ENCODE measurements around the gene LUM.
"Not testable (repeated sequence)": the region's sequence is repeated elsewhere in the genome, so short reads cannot be mapped to it uniquely, and the experiment has no call there.

The LUM gene

DNA sequence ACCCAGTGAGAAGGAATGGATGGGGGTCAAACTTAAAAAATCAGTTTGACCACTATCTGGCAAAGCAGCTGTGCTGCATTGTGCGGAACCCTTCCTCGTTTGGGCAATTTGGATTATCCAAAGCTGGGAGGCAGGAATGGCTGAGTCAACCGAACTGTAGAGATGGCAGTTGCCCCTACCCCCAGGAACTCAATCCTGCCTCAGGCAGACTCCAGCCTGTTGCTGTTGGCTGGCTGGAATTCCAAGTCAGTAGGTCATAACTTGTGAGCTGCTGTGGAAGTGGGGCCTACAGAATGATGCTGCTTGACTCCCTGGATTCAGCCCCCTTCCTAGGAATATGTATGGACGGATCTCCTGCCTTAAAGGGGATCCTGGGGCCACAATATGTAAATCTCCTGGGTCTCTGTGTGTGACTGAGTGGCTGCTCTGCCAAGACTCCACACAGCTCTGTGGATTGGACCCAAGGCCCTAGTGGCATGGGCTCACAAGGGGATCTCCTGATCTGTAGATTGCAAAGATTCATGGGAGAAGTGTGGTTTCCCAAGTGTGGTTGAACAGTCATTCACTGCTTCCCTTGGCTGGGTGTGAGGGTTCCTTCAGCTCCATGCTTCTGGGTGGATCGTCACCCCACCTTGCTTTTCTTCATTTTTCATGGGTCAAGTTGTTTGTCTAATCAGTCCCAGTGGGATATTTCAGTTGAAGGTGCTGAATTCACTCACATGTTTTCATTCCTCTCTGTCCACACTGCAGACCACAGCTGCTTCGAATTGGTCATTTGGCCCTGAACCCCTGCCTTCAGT is 19.2 kb downstream of the LUM start:
- no peaks in the 10 kb centered on the region for H3K79me2 ChIP-seq
- no peaks in the 10 kb centered on the region for H3K9me3 ChIP-seq (ENCODE audit: control insufficient read depth, low read length)
- H3K27ac ChIP-seq = no peak overlapping the region
- TF ChIP-seq, protein P1, sequence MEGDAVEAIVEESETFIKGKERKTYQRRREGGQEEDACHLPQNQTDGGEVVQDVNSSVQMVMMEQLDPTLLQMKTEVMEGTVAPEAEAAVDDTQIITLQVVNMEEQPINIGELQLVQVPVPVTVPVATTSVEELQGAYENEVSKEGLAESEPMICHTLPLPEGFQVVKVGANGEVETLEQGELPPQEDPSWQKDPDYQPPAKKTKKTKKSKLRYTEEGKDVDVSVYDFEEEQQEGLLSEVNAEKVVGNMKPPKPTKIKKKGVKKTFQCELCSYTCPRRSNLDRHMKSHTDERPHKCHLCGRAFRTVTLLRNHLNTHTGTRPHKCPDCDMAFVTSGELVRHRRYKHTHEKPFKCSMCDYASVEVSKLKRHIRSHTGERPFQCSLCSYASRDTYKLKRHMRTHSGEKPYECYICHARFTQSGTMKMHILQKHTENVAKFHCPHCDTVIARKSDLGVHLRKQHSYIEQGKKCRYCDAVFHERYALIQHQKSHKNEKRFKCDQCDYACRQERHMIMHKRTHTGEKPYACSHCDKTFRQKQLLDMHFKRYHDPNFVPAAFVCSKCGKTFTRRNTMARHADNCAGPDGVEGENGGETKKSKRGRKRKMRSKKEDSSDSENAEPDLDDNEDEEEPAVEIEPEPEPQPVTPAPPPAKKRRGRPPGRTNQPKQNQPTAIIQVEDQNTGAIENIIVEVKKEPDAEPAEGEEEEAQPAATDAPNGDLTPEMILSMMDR (IDR thresholded peaks at IDR 0.05) = no peak
- H3K4me3 ChIP-seq (ENCODE audit: low read depth, low read length) = no peak overlapping the region
- no peak overlapping the region for H3K9ac ChIP-seq
- no peak overlapping the region for H2AFZ ChIP-seq
- no peaks in the 10 kb centered on the region for H3K4me1 ChIP-seq
- H3K4me2 ChIP-seq (ENCODE audit: low read length) = no peak overlapping the region
- H3K27me3 ChIP-seq (ENCODE audit: control insufficient read depth, insufficient read depth, low read length) = no peaks in the 10 kb centered on the region
- no peaks in the 10 kb centered on the region for H3K36me3 ChIP-seq (ENCODE audit: control insufficient read depth, insufficient read depth, low read length)

DNA sequence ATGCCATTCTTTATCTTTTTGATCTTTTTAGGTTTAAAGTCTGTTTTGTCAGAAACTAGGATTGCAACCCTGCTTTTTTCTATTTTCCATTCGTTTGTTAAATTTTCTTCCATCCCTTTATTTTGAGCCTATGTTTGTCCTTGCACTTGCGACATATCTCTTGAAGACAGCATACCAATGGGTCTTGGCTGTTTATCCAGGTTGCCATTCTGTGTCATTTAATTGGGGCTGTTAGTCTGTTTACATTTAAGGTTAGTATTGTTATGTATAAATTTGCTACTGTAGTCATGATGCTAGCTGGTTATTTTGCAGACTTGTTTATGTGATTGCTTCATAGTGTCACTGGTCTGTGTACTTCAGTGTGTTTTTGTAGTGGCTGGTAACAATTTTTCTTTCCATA is 21.3 kb downstream of the LUM start:
- not testable (repeated sequence) for H3K9ac ChIP-seq; H3K36me3 ChIP-seq (ENCODE audit: control insufficient read depth, insufficient read depth, low read length); H3K4me1 ChIP-seq; H3K4me2 ChIP-seq (ENCODE audit: low read length); H3K9me3 ChIP-seq (ENCODE audit: control insufficient read depth, low read length); H3K27me3 ChIP-seq (ENCODE audit: control insufficient read depth, insufficient read depth, low read length); H2AFZ ChIP-seq; H3K27ac ChIP-seq; H3K4me3 ChIP-seq (ENCODE audit: low read depth, low read length); H3K79me2 ChIP-seq

DNA sequence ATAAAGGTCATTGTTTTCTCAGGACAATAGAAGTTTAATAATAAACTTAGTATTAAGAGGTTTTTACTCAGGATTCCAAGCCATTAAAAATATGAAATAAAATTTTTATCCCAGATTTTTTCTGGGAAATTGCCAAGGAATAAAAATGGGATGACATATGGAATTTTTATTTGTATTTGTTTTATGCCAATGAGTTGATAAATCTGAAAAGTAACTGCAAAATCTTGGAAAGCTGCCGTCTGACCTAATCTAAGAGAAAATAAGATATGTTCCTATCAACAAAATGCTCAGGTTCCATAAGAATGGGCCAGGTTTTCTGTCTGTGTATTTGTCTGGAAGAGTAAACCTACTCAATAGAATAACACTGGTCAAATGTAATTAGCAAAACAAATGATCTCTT is 31.3 kb downstream of the LUM start:
- Histone ChIP-seq H3K9me3 (ENCODE audit: control insufficient read depth, low read length) (no peaks in the 10 kb centered on the region), H3K27ac (no peak overlapping the region), H3K36me3 (ENCODE audit: control insufficient read depth, insufficient read depth, low read length) (no peaks in the 10 kb centered on the region), H3K27me3 (ENCODE audit: control insufficient read depth, insufficient read depth, low read length) (no peaks in the 10 kb centered on the region), H3K4me2 (ENCODE audit: low read length) (no peak overlapping the region), H2AFZ (no peak overlapping the region), H3K9ac (no peak overlapping the region), H3K4me1 (no peaks in the 10 kb centered on the region), H3K4me3 (ENCODE audit: low read depth, low read length) (no peak overlapping the region), H3K79me2 (no peaks in the 10 kb centered on the region)
- TF ChIP-seq, protein P1 (IDR thresholded peaks at IDR 0.05) = no peak

DNA sequence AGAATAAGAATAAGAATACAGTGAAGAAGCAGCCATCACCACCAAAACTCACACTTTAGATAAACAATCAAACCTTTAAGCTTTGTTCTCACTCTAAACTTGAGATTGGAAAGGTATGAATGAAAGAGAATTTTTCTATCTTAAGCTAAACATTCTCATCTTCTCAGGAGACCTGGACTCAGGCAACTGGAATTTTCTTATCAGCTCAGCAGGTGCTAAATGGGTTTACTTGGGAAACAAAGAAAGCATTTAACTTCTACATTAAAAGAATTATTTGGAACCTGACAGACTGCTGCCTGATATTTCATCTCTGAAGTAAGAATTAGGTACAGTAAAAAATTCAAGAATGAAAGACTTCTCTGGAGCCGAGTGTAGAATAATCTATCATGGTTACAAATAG is 32.8 kb downstream of the LUM start:
- H3K27me3 ChIP-seq (ENCODE audit: control insufficient read depth, insufficient read depth, low read length) = no peaks in the 10 kb centered on the region
- no peak overlapping the region for H3K4me2 ChIP-seq (ENCODE audit: low read length)
- no peak overlapping the region for H3K27ac ChIP-seq
- TF ChIP-seq, protein P1 (IDR thresholded peaks at IDR 0.05) = no peak
- no peak overlapping the region for H3K9ac ChIP-seq
- no peaks in the 10 kb centered on the region for H3K9me3 ChIP-seq (ENCODE audit: control insufficient read depth, low read length)
- H2AFZ ChIP-seq = no peak overlapping the region
- no peak overlapping the region for H3K4me3 ChIP-seq (ENCODE audit: low read depth, low read length)
- no peaks in the 10 kb centered on the region for H3K79me2 ChIP-seq
- no peaks in the 10 kb centered on the region for H3K4me1 ChIP-seq
- no peaks in the 10 kb centered on the region for H3K36me3 ChIP-seq (ENCODE audit: control insufficient read depth, insufficient read depth, low read length)

DNA sequence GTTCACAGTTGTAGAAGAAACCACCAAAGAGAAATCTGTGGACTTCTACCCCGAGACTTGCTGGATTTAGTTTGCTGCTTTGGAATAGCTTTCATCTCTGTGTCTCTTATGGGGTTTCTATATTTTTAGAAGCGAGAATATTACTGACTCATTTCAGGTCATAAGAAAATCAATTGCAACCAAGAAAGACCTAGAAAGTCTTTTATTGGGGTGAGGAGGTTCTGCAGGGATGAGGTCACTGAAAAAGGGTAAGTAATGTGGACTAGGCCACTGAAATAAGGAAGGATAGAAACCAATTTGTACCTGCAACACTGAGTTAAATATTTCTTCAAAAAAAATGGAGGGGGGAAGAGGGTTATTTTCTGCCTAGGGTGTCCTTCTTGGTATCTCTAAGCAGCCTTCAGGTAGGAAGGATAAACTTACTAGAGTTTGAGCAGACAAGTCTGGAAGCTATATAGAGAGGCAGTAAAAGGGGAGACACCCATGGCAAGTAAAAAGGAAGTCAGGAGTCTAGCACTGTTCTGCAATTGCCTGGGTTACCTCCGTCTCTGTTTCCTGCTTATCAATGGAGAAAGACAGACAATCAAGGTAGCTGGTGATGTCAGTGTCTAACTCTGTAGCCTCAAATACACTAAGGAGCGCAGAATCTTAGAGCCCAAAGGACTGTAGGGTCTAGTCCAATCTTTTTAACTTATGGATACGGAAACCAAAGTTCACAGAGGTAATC is 33.9 kb downstream of the LUM start:
- no peaks in the 10 kb centered on the region for H3K9me3 ChIP-seq (ENCODE audit: control insufficient read depth, low read length)
- no peaks in the 10 kb centered on the region for H3K27me3 ChIP-seq (ENCODE audit: control insufficient read depth, insufficient read depth, low read length)
- H3K79me2 ChIP-seq = no peaks in the 10 kb centered on the region
- no peak overlapping the region for H3K27ac ChIP-seq
- TF ChIP-seq, protein P1 (IDR thresholded peaks at IDR 0.05) = no peak
- no peak overlapping the region for H2AFZ ChIP-seq
- no peak overlapping the region for H3K4me2 ChIP-seq (ENCODE audit: low read length)
- H3K4me1 ChIP-seq = no peaks in the 10 kb centered on the region
- no peaks in the 10 kb centered on the region for H3K36me3 ChIP-seq (ENCODE audit: control insufficient read depth, insufficient read depth, low read length)
- no peak overlapping the region for H3K9ac ChIP-seq
- no peak overlapping the region for H3K4me3 ChIP-seq (ENCODE audit: low read depth, low read length)
